PC-3 (cell line): Measurements from ENCODE around the gene HES7.

ENCODE experiments used
- CTCF ChIP-seq: fragments of 300-600 bp; sonication (generic); conservative IDR thresholded peaks from 2 replicates; pipeline ENCODE4 v1.5.1; 2017; ENCODE audit warnings: antibody characterized with exemption, low read depth, mild to moderate bottlenecking, low read length
- EZH2 ChIP-seq: fragments of 300-600 bp; sonication (generic); IDR thresholded peaks from one replicate; pipeline ENCODE4 v1.6.1; 2017; ENCODE audit warnings: antibody characterized with exemption, mild to moderate bottlenecking, low read length; ENCODE audit not compliant: unreplicated experiment

- TF ChIP-seq CTCF, result no peak
- no peak for TF ChIP-seq EZH2
These were observed 29.6 kb upstream of the HES7 start for GRCh38 chr17:8153525-8153956.
